Activated CD4-positive, alpha-beta memory T cell treated with anti-CD3 and anti-CD28 coated beads, Interleukin-2, amount 10 ng/mL, durations not matched to agents 7 days and 5 days (primary cell): Measurements from ENCODE around the gene CDKN1C. TPM values are rescaled to one million over a fixed set of nuclear protein-coding genes. Genes with fewer than 3 reads are reported as not detected.

Experiments
- CTCF ChIA-PET: fragments of 350-600 bp; sonication (Branson Sonifier 250); formaldehyde crosslinking; loops from one replicate; lab custom pipeline; 2021; ENCODE audit warnings: antibody characterized with exemption, inconsistent platforms; lab: Charles Lee
- POLR2A ChIA-PET: fragments of 350-600 bp; sonication (Branson Sonifier 250); formaldehyde crosslinking; loops from one replicate; lab custom pipeline; 2021; ENCODE audit warnings: antibody characterized with exemption; lab: Charles Lee
- DNase-seq: peaks from one replicate; pipeline ENCODE4 v3.0.0-alpha.2; 2020
- H3K27ac Mint-ChIP-seq: one replicate; pipeline ENCODE4 v1.8.0; 2021; ENCODE audit warnings: mild to moderate bottlenecking, mixed read lengths
- H3K27me3 Mint-ChIP-seq: one replicate; pipeline ENCODE4 v1.8.0; 2021; ENCODE audit warnings: mixed read lengths
- H3K36me3 Mint-ChIP-seq: one replicate; pipeline ENCODE4 v1.8.0; 2021; ENCODE audit warnings: low read depth, mixed read lengths
- H3K4me1 Mint-ChIP-seq: one replicate; pipeline ENCODE4 v1.8.0; 2021; ENCODE audit warnings: mixed read lengths
- H3K4me3 Mint-ChIP-seq: one replicate; pipeline ENCODE4 v1.8.0; 2021; ENCODE audit warnings: mild to moderate bottlenecking, mixed read lengths
- H3K9me3 Mint-ChIP-seq: one replicate; pipeline ENCODE4 v1.8.0; 2021; ENCODE audit warnings: mixed read lengths
- total RNA-seq, 2 experiments: library from RNA; stranded (reverse); gene quantifications; one replicate each; pipeline ENCODE4 v1.2.3, GENCODE V29; 2021

The CDKN1C gene
- total RNA-seq, 2 experiments from 2014 or later = 0.55 to 0.60 TPM

DNA sequence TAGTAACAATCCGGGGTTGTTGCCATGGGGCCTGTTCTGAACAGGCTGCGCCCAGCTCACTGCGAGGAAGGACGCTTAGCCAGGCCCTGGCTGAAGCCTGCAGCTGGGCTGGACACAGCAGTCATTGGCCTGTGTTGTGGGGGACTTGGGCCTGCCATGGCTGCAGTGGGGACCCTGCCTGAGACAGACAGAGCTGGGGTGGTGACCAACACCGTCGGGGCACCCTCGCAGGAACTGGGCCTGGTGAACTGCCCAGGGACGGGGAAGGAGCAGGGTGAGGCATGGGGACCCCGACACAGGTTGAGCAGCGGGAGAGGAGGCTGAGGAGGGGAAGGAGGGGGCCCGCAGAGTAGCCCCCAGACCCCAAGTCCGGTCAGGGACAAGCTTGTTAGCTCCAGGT is 34.8 kb upstream of the CDKN1C start:
- Mint-ChIP-seq H3K4me3 (no peak overlapping the region), H3K9me3 (no peaks in the 10 kb centered on the region), H3K27me3 (no peaks in the 10 kb centered on the region), H3K36me3 (no peaks in the 10 kb centered on the region), H3K4me1 (no peaks in the 10 kb centered on the region), H3K27ac (no peak overlapping the region)
- DNase-seq = no peak
- POLR2A ChIA-PET = interaction anchor here (0.9 kb wide), 1 partner anchor 17 kb away, joined by 3 read pairs; no protein-coding TSS in a partner anchor
- CTCF ChIA-PET = interaction anchor here (1.1 kb wide), 1 partner anchor 10 kb away, joined by 3 read pairs; no protein-coding TSS in a partner anchor

DNA sequence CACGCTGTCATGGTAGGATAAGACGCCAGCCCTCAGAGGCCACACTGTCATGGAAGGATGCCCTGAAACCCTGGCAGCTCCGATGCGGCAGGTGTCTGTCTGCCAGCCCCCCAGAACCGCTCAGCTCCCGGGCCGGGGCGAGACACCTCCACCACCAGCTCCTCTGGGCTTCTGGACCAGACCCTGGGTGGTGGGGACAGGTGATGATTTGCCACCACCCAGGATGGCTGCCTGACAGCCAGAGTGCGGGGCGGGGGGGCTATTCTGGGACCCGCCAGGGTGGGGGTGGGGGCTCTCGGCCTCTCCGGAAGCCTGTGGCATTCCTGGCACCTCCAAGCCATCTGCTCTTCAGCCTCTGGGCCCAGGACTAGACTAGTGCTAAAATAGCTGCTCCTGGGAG is 34.3 kb upstream of the CDKN1C start:
- Mint-ChIP-seq H3K4me3 (no peak overlapping the region), H3K27ac (no peak overlapping the region), H3K4me1 (no peaks in the 10 kb centered on the region), H3K9me3 (no peaks in the 10 kb centered on the region), H3K36me3 (no peaks in the 10 kb centered on the region), H3K27me3 (no peaks in the 10 kb centered on the region)
- CTCF ChIA-PET = no interaction called here
- POLR2A ChIA-PET = interaction anchor here (0.9 kb wide), 1 partner anchor 17 kb away, joined by 3 read pairs; no protein-coding TSS in a partner anchor
- no peak for DNase-seq

DNA sequence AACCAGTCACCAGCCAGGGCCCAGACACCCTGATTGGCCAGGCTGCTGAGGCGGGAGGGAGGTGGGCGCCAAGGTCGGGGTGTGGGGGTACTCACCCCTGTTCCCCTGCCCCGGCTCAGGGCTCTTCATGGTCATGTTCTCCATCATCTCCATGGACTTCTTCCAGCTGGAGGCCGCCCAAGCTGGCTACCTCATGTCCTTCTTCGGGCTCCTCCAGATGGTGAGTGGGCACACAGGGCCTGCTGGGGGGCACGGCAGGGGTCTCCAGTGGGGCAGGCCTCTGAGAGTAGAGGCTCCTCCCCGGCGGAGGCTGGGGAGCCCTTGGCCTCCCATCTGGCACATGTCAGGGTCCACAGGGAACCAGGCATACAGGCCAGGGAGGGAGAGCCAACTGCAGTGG is 33.6 kb upstream of the CDKN1C start:
- Mint-ChIP-seq H3K27ac (no peak overlapping the region), H3K4me3 (no peak overlapping the region), H3K36me3 (no peaks in the 10 kb centered on the region), H3K9me3 (no peaks in the 10 kb centered on the region), H3K4me1 (no peaks in the 10 kb centered on the region), H3K27me3 (no peaks in the 10 kb centered on the region)
- DNase-seq = no peak
- ChIA-PET CTCF (interaction anchor here (1.4 kb wide), 1 partner anchor 26 kb away, joined by 4 read pairs; no protein-coding TSS in a partner anchor), POLR2A (no interaction called here)

- POLR2A ChIA-PET = no interaction called here
- Mint-ChIP-seq H3K27ac (no peak overlapping the region), H3K36me3 (no peaks in the 10 kb centered on the region), H3K4me3 (no peak overlapping the region), H3K27me3 (no peaks in the 10 kb centered on the region), H3K4me1 (peaks cover 7% of the 10 kb centered on the region), H3K9me3 (no peaks in the 10 kb centered on the region)
- no peak for DNase-seq
- CTCF ChIA-PET = interaction anchor here (1.4 kb wide), 1 partner anchor 25 kb away, joined by 4 read pairs; no protein-coding TSS in a partner anchor
Measured at GRCh38 chr11:2917842-2918490, 32.4 kb upstream of the CDKN1C start.

- Mint-ChIP-seq H3K27ac (no peak overlapping the region), H3K27me3 (no peaks in the 10 kb centered on the region), H3K4me3 (no peak overlapping the region), H3K36me3 (no peaks in the 10 kb centered on the region), H3K9me3 (no peaks in the 10 kb centered on the region), H3K4me1 (peaks cover 7% of the 10 kb centered on the region)
- DNase-seq = no peak
- CTCF ChIA-PET = no interaction called here
- POLR2A ChIA-PET = interaction anchor here (1.0 kb wide), 1 partner anchor 8 kb away, joined by 3 read pairs; no protein-coding TSS in a partner anchor
Measured at GRCh38 chr11:2916892-2917645, 31.5 kb upstream of the CDKN1C start.

DNA sequence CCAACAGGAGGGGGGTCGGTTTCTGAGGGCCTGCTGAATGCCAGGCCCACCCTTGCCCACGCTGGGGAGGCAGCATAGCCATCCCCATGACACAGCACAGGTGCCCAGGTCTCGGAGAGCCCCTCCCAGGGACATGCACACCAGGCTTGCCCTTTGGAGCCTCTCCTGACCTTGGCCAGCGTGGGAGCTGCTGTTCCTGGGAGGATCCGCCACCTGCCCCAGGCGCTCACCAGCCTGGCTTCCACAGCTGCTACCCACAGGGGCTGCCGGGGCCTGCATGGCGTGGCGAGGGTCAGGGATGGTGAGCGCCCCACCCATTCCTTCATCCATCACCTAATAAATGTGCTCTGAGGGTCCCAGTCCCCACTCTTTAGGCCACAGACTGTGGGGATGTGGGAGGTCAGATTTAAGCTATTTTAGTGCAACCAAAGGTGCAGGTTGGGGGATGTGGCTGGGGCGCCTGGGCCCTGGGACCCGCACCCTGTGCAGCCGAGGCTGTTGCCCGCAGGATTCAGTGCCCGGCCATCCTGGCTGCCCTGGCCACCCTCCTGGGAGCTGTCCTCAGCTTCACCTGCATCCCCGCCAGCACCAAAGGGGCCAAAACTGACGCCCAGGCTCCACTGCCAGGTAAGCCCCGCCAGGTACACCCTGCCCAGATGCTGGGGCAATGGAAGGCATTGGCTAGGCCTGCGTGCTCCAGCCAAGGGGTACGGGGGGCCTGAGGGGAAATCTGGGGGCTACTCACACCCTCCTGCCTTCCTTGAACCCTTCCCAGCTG is 30.7 kb upstream of the CDKN1C start:
- H3K27ac Mint-ChIP-seq = no peak overlapping the region
- H3K27me3 Mint-ChIP-seq = no peaks in the 10 kb centered on the region
- H3K4me3 Mint-ChIP-seq = no peak overlapping the region
- H3K36me3 Mint-ChIP-seq = no peaks in the 10 kb centered on the region
- peaks cover 7% of the 10 kb centered on the region for H3K4me1 Mint-ChIP-seq
- POLR2A ChIA-PET = interaction anchor here (1.0 kb wide), 1 partner anchor 9 kb away, joined by 3 read pairs; no protein-coding TSS in a partner anchor
- CTCF ChIA-PET = no interaction called here
- no peak for DNase-seq
- no peaks in the 10 kb centered on the region for H3K9me3 Mint-ChIP-seq

DNA sequence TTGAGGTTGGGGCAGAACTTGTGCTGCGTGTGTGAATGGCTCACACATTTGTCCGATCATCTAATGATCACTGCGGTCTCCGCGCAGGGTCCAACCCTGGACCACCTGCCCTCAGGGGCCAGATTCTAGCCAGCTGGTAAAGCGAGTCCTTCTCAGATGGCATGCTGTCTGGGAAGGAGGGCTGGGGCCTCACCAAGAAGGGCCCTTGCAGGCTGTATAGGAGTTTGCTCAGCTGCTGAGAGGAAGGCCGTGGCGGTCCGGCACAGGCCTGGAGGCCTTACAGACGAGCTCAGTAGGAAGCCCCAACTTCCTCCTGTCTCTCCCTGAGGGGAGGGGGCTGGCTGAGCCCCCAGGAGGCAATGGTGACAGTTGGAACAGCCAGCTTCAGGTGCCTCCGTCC is 29.9 kb upstream of the CDKN1C start:
- H3K36me3 Mint-ChIP-seq = no peaks in the 10 kb centered on the region
- H3K27me3 Mint-ChIP-seq = no peaks in the 10 kb centered on the region
- no peak overlapping the region for H3K4me3 Mint-ChIP-seq
- no peaks in the 10 kb centered on the region for H3K9me3 Mint-ChIP-seq
- ChIA-PET POLR2A (no interaction called here), CTCF (no interaction called here)
- no peak for DNase-seq
- peaks cover 7% of the 10 kb centered on the region for H3K4me1 Mint-ChIP-seq
- H3K27ac Mint-ChIP-seq = no peak overlapping the region

DNA sequence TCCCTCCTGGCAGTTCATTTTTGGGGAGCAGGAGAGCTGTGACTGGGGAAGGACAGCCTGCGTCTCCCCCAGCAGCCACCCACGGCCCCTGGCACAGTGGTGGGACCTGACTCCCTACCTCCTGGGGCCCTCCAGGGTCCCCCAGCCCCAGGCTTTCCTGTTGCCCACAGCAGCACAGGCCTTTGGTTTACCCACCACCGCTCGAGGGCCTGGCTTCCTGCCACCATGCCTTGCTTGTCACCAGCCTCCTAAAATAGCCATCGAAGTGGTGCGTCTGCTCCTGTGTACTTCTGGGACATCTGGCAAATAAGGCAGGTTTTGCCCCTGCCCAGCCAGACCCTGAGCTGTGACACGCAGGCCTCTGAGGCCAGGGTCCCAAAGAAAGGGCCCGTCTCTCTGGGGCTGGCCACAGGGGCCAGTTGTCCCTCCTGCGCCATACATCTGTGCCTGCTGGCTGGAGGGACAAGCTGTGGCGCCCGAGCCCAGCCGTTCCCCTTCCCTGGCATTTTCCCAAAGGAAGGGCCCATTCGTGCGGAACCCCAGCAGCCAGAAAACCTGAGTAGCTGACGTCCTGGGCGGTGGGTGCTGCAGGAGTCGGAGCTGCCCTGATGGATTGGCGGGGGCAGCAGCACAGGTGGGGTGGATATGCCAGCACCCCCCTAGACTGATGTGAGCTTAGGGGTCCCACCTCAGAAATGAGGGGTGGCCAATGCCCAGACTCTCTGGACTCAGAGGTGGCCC is 29.1 kb upstream of the CDKN1C start:
- Mint-ChIP-seq H3K4me1 (peaks cover 7% of the 10 kb centered on the region), H3K4me3 (no peak overlapping the region), H3K27me3 (no peaks in the 10 kb centered on the region), H3K27ac (no peak overlapping the region), H3K36me3 (no peaks in the 10 kb centered on the region), H3K9me3 (no peaks in the 10 kb centered on the region)
- CTCF ChIA-PET = no interaction called here
- no peak for DNase-seq
- POLR2A ChIA-PET = no interaction called here

- H3K36me3 Mint-ChIP-seq = no peaks in the 10 kb centered on the region
- ChIA-PET POLR2A (no interaction called here), CTCF (no interaction called here)
- no peak overlapping the region for H3K4me3 Mint-ChIP-seq
- no peak overlapping the region for H3K27ac Mint-ChIP-seq
- peaks cover 7% of the 10 kb centered on the region for H3K4me1 Mint-ChIP-seq
- H3K9me3 Mint-ChIP-seq = no peaks in the 10 kb centered on the region
- DNase-seq = no peak
- H3K27me3 Mint-ChIP-seq = no peaks in the 10 kb centered on the region
Measured at GRCh38 chr11:2913776-2914175, 28.2 kb upstream of the CDKN1C start.

GRCh38 chr11:2913019-2913431 is 27.4 kb upstream of the CDKN1C start:
- Mint-ChIP-seq H3K27ac (no peak overlapping the region), H3K9me3 (no peaks in the 10 kb centered on the region), H3K36me3 (no peaks in the 10 kb centered on the region), H3K4me1 (peaks cover 7% of the 10 kb centered on the region), H3K4me3 (no peak overlapping the region), H3K27me3 (no peaks in the 10 kb centered on the region)
- DNase-seq = no peak
- POLR2A ChIA-PET = no interaction called here
- CTCF ChIA-PET = no interaction called here

- POLR2A ChIA-PET = interaction anchor here (1.6 kb wide), 1 partner anchor 14 kb away, joined by 4 read pairs; no protein-coding TSS in a partner anchor
- no peaks in the 10 kb centered on the region for H3K27me3 Mint-ChIP-seq
- no peak overlapping the region for H3K4me3 Mint-ChIP-seq
- H3K36me3 Mint-ChIP-seq = no peaks in the 10 kb centered on the region
- CTCF ChIA-PET = no interaction called here
- peaks cover 7% of the 10 kb centered on the region for H3K4me1 Mint-ChIP-seq
- no peak for DNase-seq
- H3K27ac Mint-ChIP-seq = no peak overlapping the region
- no peaks in the 10 kb centered on the region for H3K9me3 Mint-ChIP-seq
Measured at GRCh38 chr11:2912498-2912897, 26.9 kb upstream of the CDKN1C start.

GRCh38 chr11:2911785-2912391 is 26.3 kb upstream of the CDKN1C start:
- CTCF ChIA-PET = no interaction called here
- Mint-ChIP-seq H3K4me3 (no peak overlapping the region), H3K27me3 (no peaks in the 10 kb centered on the region), H3K27ac (no peak overlapping the region), H3K36me3 (no peaks in the 10 kb centered on the region), H3K9me3 (no peaks in the 10 kb centered on the region), H3K4me1 (peaks cover 7% of the 10 kb centered on the region)
- no peak for DNase-seq
- POLR2A ChIA-PET = interaction anchor here (1.2 to 1.6 kb wide), 2 partner anchors 9 to 13 kb away, joined by 3 to 4 read pairs; a partner anchor contains a TSS
